ENCODE data around the gene SPIN1.

The SPIN1 gene

GRCh38 chr9:88436379-88436778 lies 48.1 kb downstream of the SPIN1 start:
- DNase-seq (ENCODE audit: low read depth): no peak

GRCh38 chr9:88437210-88438146 lies 49.2 kb downstream of the SPIN1 start:
- DNase-seq (ENCODE audit: low read depth): no peak

GRCh38 chr9:88438811-88439210 lies 50.6 kb downstream of the SPIN1 start:
- DNase-seq (ENCODE audit: low read depth): no peak

GRCh38 chr9:88441301-88442007 lies 53.2 kb downstream of the SPIN1 start:
- DNase-seq (ENCODE audit: low read depth): no peak

- no peak for DNase-seq (ENCODE audit: low read depth)
Observed at GRCh38 chr9:88443480-88444113, 55.4 kb downstream of the SPIN1 start.

GRCh38 chr9:88446728-88447127 lies 58.5 kb downstream of the SPIN1 start:
- no peak for DNase-seq (ENCODE audit: low read depth)

GRCh38 chr9:88447431-88447830 lies 59.2 kb downstream of the SPIN1 start:
- no peak for DNase-seq (ENCODE audit: low read depth)

- no peak for DNase-seq (ENCODE audit: low read depth)
Observed at GRCh38 chr9:88451160-88451559, 62.9 kb downstream of the SPIN1 start.

- DNase-seq (ENCODE audit: low read depth): no peak
Observed at GRCh38 chr9:88458716-88459465, 70.6 kb downstream of the SPIN1 start.

GRCh38 chr9:88460587-88461332 lies 72.5 kb downstream of the SPIN1 start:
- DNase-seq (ENCODE audit: low read depth): no peak

- DNase-seq (ENCODE audit: low read depth): no peak
Observed at GRCh38 chr9:88462191-88462590, 73.9 kb downstream of the SPIN1 start.

- DNase-seq (ENCODE audit: low read depth): no peak
Observed at GRCh38 chr9:88464851-88465250, 76.6 kb downstream of the SPIN1 start.

GRCh38 chr9:88468226-88468625 lies 80.0 kb downstream of the SPIN1 start:
- no peak for DNase-seq (ENCODE audit: low read depth)

- DNase-seq (ENCODE audit: low read depth): no peak
Observed at GRCh38 chr9:88476491-88477271, 88.4 kb downstream of the SPIN1 start.

- DNase-seq (ENCODE audit: low read depth): no peak
Observed at GRCh38 chr9:88477300-88477751, 89.1 kb downstream of the SPIN1 start.

GRCh38 chr9:88478246-88478645 lies 90.0 kb downstream of the SPIN1 start:
- no peak for DNase-seq (ENCODE audit: low read depth)

- DNase-seq (ENCODE audit: low read depth): no peak
Observed at GRCh38 chr9:88481933-88482332, 93.7 kb downstream of the SPIN1 start.

GRCh38 chr9:88488166-88488565 lies 99.9 kb downstream of the SPIN1 start:
- DNase-seq (ENCODE audit: low read depth): no peak

- DNase-seq (ENCODE audit: low read depth): no peak
Observed at GRCh38 chr9:88494983-88495721, 106.9 kb downstream of the SPIN1 start.

- DNase-seq (ENCODE audit: low read depth): no peak
Observed at GRCh38 chr9:88497224-88497623, 109.0 kb downstream of the SPIN1 start.
